Activated CD8-positive, alpha-beta memory T cell treated with anti-CD3 and anti-CD28 coated beads, Interleukin-2, amount 50 U/mL, for 1 hour (primary cell): Measurements from ENCODE around the gene HTR3E.

Source experiments
- DNase-seq: peaks from one replicate; pipeline ENCODE4 v3.0.0-alpha.2; 2020; ENCODE audit errors: extremely low read depth

The HTR3E gene

DNA sequence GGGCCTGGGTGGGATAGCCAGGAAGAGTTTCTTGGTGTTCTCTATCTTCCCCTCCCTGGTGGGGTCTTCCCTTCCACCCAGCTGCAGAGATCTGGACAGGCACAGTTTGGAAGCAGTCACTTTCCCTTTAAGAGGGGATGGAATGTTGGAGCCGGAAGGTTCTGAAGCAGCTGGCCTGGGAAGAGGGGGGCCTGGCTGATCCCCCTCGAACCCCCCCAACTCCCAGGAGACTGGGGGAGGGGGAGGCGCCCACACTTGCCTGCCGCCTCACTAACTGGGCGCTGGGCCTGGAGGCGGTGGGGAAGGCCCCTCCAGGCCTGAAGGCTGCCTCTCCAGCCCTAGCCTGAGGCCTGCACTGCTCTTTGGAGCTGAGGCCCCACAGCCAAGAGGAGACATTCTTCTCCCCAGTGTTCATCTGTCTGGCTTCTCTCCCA, 59.7 kb downstream of the HTR3E start:
- DNase-seq: no peak
